OCI-LY1 (cell line): ENCODE measurements around the gene DLG1.

Source experiments
- H2AFZ ChIP-seq: fragments of 200-600 bp; sonication (generic), shearing (Covaris generic); 2 replicates; pipeline ENCODE4 v1.6.0; 2014; ENCODE audit warnings: antibody characterized with exemption, mild to moderate bottlenecking, low read length
- H3F3A ChIP-seq: fragments of 200-600 bp; sonication (generic), shearing (Covaris generic); 2 replicates; pipeline ENCODE4 v1.6.0; 2014; ENCODE audit warnings: mild to moderate bottlenecking, antibody characterized with exemption, low read length, moderate library complexity; ENCODE audit not compliant: insufficient read depth
- H3K27ac ChIP-seq: fragments of 200-600 bp; sonication (generic); 2 replicates; pipeline ENCODE4 v1.5.1; 2014; ENCODE audit warnings: low read length, mixed run types, mild to moderate bottlenecking, low read depth; ENCODE audit not compliant: poor library complexity, severe bottlenecking
- H3K27me3 ChIP-seq: fragments of 200-600 bp; sonication (generic); 2 replicates; pipeline ENCODE4 v1.6.0; 2014; ENCODE audit warnings: antibody characterized with exemption, mild to moderate bottlenecking, low read length, moderate library complexity; ENCODE audit not compliant: insufficient read depth
- H3K36me3 ChIP-seq: fragments of 200-600 bp; sonication (generic); 2 replicates; pipeline ENCODE4 v1.6.1; 2014; ENCODE audit warnings: mild to moderate bottlenecking, antibody characterized with exemption, low read length, moderate library complexity, mixed read lengths; ENCODE audit not compliant: insufficient read depth
- H3K4me1 ChIP-seq: fragments of 200-600 bp; sonication (generic); 2 replicates; pipeline ENCODE4 v1.5.1; 2014; ENCODE audit warnings: mild to moderate bottlenecking, low read length, moderate library complexity; ENCODE audit not compliant: insufficient read depth, severe bottlenecking
- H3K4me2 ChIP-seq: fragments of 200-600 bp; sonication (generic), shearing (Covaris generic); 2 replicates; pipeline ENCODE4 v1.6.1; 2014; ENCODE audit warnings: low read length
- H3K4me3 ChIP-seq: fragments of 200-600 bp; sonication (generic); 2 replicates; pipeline ENCODE4 v1.5.1; 2014; ENCODE audit warnings: low read length, low read depth, mild to moderate bottlenecking, mixed read lengths; ENCODE audit not compliant: poor library complexity, severe bottlenecking
- H3K79me2 ChIP-seq: fragments of 200-600 bp; shearing (Covaris generic); 2 replicates; pipeline ENCODE4 v1.6.1; 2016; ENCODE audit warnings: mixed run types, low read length, mixed read lengths; ENCODE audit not compliant: insufficient read depth
- H3K9ac ChIP-seq: fragments of 200-600 bp; sonication (generic), shearing (Covaris generic); 2 replicates; pipeline ENCODE4 v1.6.1; 2014; ENCODE audit warnings: mild to moderate bottlenecking, low read length, mixed read lengths
- H3K9me2 ChIP-seq: fragments of 200-600 bp; sonication (generic), shearing (Covaris generic); 2 replicates; pipeline ENCODE4 v1.6.1; 2014; ENCODE audit warnings: low read depth, mild to moderate bottlenecking, low read length, mixed read lengths
- H3K9me3 ChIP-seq: fragments of 200-600 bp; shearing (Covaris generic); 2 replicates; pipeline ENCODE4 v1.6.1; 2014; ENCODE audit warnings: low read length, mixed read lengths
- H4K20me1 ChIP-seq: fragments of 200-600 bp; sonication (generic), shearing (Covaris generic); 2 replicates; pipeline ENCODE4 v1.6.0; 2016; ENCODE audit warnings: mild to moderate bottlenecking, low read length; ENCODE audit not compliant: insufficient read depth
- CTCF ChIP-seq: fragments of 200-600 bp; sonication (generic), shearing (Covaris generic); IDR thresholded peaks from 2 replicates; pipeline ENCODE4 v1.5.1; 2017; ENCODE audit warnings: mild to moderate bottlenecking, antibody characterized with exemption, low read length, moderate library complexity, mixed read lengths
- EZH2 ChIP-seq: fragments of 200-600 bp; sonication (generic), shearing (Covaris generic); IDR thresholded peaks from 2 replicates; pipeline ENCODE4 v1.8.0; 2017; ENCODE audit warnings: borderline replicate concordance, mixed run types, mild to moderate bottlenecking, antibody characterized with exemption, low read length, moderate library complexity, mixed read lengths

Gene DLG1

DNA sequence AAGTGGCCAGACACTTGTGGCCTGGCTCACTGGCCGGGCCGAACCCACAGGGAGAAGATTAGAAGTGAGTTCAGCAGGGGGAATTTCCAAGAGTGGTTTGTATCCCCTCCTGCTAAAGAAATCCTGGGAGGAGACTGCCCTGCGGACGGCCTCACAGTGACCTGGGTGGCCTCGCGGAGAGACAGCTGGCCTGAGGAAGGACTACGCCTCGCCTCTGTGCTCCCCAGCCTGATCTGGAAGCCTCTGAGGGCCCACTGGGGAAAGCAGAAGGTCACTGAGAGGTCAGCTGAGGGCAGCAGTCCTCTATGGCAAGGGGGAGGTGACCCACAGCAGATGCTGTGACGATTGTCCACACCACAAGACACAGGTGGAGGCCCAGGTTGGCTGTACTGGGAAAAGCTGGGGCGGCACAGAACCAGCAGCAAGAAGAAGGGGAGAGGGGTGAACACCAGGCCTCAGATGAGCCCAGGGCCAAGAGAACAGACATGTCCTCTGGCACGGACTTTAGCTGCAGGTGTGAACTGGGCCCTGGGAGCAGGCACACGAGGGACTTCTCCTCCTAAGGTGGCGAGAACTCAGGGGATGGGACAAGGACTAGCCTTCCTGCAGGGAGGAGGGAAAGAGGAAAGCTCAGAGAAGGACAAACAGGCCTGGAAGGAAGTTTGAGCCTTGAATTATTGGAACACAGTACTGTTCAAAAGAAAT lies 37.2 kb upstream of the DLG1 start:
- Histone ChIP-seq H3K4me1 (no peaks in the 10 kb centered on the region), H3K9ac (no peak overlapping the region), H3K4me2 (no peak overlapping the region), H4K20me1 (no peaks in the 10 kb centered on the region), H3K9me3 (no peaks in the 10 kb centered on the region), H3K79me2 (no peaks in the 10 kb centered on the region), H3F3A (no peaks in the 10 kb centered on the region), H2AFZ (no peak overlapping the region), H3K4me3 (no peak overlapping the region), H3K9me2 (no peaks in the 10 kb centered on the region), H3K36me3 (no peaks in the 10 kb centered on the region), H3K27me3 (no peaks in the 10 kb centered on the region; the same call in 1 of the 2 replicates), H3K27ac (no peak overlapping the region)
- TF ChIP-seq EZH2 (no peak), CTCF (no peak)

DNA sequence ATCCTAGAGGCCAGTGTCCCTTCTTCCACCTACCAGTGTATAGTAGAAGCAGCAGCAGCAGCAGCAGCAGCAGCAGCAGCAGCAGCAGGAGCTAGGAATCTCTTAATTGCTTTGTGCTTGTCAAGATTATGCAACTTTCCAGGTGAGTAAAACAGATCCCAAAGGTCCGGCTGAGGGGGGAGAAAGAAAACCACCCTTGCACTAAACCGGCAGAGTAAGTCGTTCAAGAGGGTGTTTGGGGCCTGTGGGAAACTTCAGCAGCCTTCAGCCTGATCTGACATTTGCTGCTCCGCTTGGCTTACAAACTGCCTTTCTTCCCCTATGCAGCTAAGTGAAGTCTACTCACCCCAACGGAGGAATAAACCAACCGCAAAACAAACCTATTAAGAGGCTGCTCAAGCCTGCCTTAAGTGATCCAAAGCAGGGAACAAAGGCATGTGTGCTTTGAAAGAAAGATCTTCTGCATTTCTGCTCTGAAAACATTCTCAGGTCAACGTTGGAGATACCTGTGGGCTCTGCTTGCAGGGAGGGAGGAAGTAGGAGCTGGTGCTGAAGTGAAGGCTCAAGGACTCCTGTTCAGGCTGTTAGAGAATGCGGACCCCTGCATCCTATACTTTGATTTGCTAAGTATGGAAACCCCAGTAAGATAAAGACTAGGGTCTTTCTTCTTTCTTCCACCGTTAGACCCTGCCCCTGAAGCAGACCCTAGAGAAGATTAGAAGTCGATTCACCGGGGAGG lies 35.7 kb upstream of the DLG1 start:
- no peaks in the 10 kb centered on the region for H3K9me2 ChIP-seq
- H3F3A ChIP-seq: no peaks in the 10 kb centered on the region
- no peaks in the 10 kb centered on the region; the same call in 1 of the 2 replicates for H3K27me3 ChIP-seq
- H2AFZ ChIP-seq: no peak overlapping the region
- H3K4me3 ChIP-seq: no peak overlapping the region
- no peaks in the 10 kb centered on the region for H3K4me1 ChIP-seq
- no peak overlapping the region for H3K4me2 ChIP-seq
- no peaks in the 10 kb centered on the region for H4K20me1 ChIP-seq
- H3K36me3 ChIP-seq: no peaks in the 10 kb centered on the region
- no peaks in the 10 kb centered on the region for H3K9me3 ChIP-seq
- TF ChIP-seq CTCF: no peak
- TF ChIP-seq EZH2: no peak
- H3K27ac ChIP-seq: no peak overlapping the region
- H3K79me2 ChIP-seq: no peaks in the 10 kb centered on the region
- no peak overlapping the region for H3K9ac ChIP-seq

GRCh38 chr3:197331131-197331530 lies 32.7 kb upstream of the DLG1 start:
- Histone ChIP-seq H3K36me3 (no peaks in the 10 kb centered on the region), H3K4me2 (no peak overlapping the region), H3F3A (no peaks in the 10 kb centered on the region), H3K4me1 (no peaks in the 10 kb centered on the region), H4K20me1 (no peaks in the 10 kb centered on the region), H3K9me3 (no peaks in the 10 kb centered on the region), H3K27ac (no peak overlapping the region), H3K9me2 (no peaks in the 10 kb centered on the region), H3K9ac (no peak overlapping the region), H3K79me2 (no peaks in the 10 kb centered on the region), H2AFZ (no peak overlapping the region), H3K27me3 (no peaks in the 10 kb centered on the region), H3K4me3 (no peak overlapping the region)
- peak; percentile 29; the same call in 1 of the 2 replicates for TF ChIP-seq CTCF
- no peak for TF ChIP-seq EZH2
